MCF 10A (cell line): ENCODE measurements around the gene RXFP1. TPM values are rescaled to one million over a fixed set of nuclear protein-coding genes. Genes with fewer than 3 reads are reported as not detected.

Experiments used
- BruUV-seq: library from RNA; stranded (reverse); fragments of 400-500 nt; replicated peaks from 2 replicates; lab custom pipeline; 2021; lab: Mats Ljungman, UMichigan
- CTCF ChIA-PET: fragments of 300-600 bp; sonication (Branson Sonifier 250); formaldehyde crosslinking; extraction: SDS; loops from one replicate; lab custom pipeline; 2021; ENCODE audit warnings: antibody characterized with exemption, inconsistent platforms; lab: Yijun Ruan, JAX
- POLR2A ChIA-PET: fragments of 300-600, 350-650 bp; sonication (Branson Sonifier 250); formaldehyde crosslinking; extraction: SDS; loops from one replicate; lab custom pipeline; 2020; ENCODE audit warnings: antibody characterized with exemption, inconsistent platforms; lab: Yijun Ruan, JAX
- DNase-seq: peaks from one replicate; pipeline ENCODE4 v3.0.0-alpha.2; 2018; ENCODE audit not compliant: unreplicated experiment
- H3K27ac Mint-ChIP-seq: one replicate; pipeline ENCODE4 v1.8.0; 2022; ENCODE audit warnings: mild to moderate bottlenecking, low read depth, mixed read lengths; ENCODE audit not compliant: unreplicated experiment
- H3K27me3 Mint-ChIP-seq: one replicate; pipeline ENCODE4 v1.8.0; 2022; ENCODE audit warnings: mixed read lengths; ENCODE audit not compliant: insufficient read depth, unreplicated experiment
- H3K36me3 Mint-ChIP-seq: one replicate; pipeline ENCODE4 v1.8.0; 2022; ENCODE audit warnings: mild to moderate bottlenecking, moderate library complexity, mixed read lengths; ENCODE audit not compliant: insufficient read depth, unreplicated experiment
- H3K4me1 Mint-ChIP-seq: one replicate; pipeline ENCODE4 v1.8.0; 2022; ENCODE audit warnings: mixed read lengths; ENCODE audit not compliant: insufficient read depth, unreplicated experiment
- H3K4me3 Mint-ChIP-seq: one replicate; pipeline ENCODE4 v1.8.0; 2022; ENCODE audit warnings: mild to moderate bottlenecking, moderate library complexity, mixed read lengths; ENCODE audit not compliant: unreplicated experiment
- H3K9me3 Mint-ChIP-seq: one replicate; pipeline ENCODE4 v1.8.0; 2022; ENCODE audit warnings: mixed read lengths; ENCODE audit not compliant: unreplicated experiment
- CTCF ChIP-seq: fragments of 200-600 bp; IDR thresholded peaks from one replicate; pipeline ENCODE4 v1.8.0; 2022; ENCODE audit warnings: antibody characterized with exemption, mild to moderate bottlenecking; ENCODE audit not compliant: unreplicated experiment
- intact Hi-C: fragments of 100-400 bp; cut with micrococcal nuclease; formaldehyde crosslinking; loops from 2 replicates; pipeline ENCODE4 v1.14.1; 2022
- total RNA-seq: library from RNA; stranded (reverse); gene quantifications from 2 replicates; pipeline ENCODE4 v1.2.3, GENCODE V29; 2022

The RXFP1 gene
- total RNA-seq, 1 experiment from 2014 or later, result 4.7 TPM

- peaks cover 8% of the 10 kb centered on the region for H3K36me3 Mint-ChIP-seq
- ChIA-PET CTCF (interaction anchor here (0.7 to 0.9 kb wide), 2 partner anchors 8 to 40 kb away, joined by 3 to 5 read pairs; no protein-coding TSS in a partner anchor), POLR2A (interaction anchor here (1.6 kb wide), 1 partner anchor 7 kb away, joined by 7 read pairs; no protein-coding TSS in a partner anchor)
- no peak overlapping the region for H3K27ac Mint-ChIP-seq
- BruUV-seq, result no TSS peak
- no peak overlapping the region for H3K4me3 Mint-ChIP-seq
- TF ChIP-seq CTCF, result no peak
- intact Hi-C loops, result no loop called here
- no peak for DNase-seq
- no peaks in the 10 kb centered on the region for H3K9me3 Mint-ChIP-seq
- H3K27me3 Mint-ChIP-seq, result no peaks in the 10 kb centered on the region
- H3K4me1 Mint-ChIP-seq, result peaks cover 8% of the 10 kb centered on the region
Observed at GRCh38 chr4:158673633-158674032, 152.0 kb downstream of the RXFP1 start.

DNA sequence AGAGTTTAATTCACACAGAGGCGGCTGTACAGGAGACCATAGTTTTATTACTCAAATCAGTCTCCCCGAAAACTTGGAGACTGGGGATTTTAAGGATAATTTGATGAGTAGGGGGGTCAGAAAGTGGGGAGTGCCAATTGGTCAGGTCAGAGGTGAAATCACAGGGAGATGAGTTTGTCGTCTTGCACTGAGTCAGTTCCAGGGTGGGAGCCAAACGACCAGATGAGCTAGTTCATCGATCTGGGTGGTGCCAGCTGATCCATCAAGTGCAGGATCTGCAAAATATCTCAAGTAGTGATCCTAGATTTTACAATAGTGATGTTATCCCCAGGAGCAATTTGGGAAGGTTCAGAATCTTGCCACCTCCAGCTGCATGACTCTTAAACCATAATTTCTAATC is 154.4 kb downstream of the RXFP1 start:
- TF ChIP-seq CTCF, result no peak
- POLR2A ChIA-PET, result interaction anchor here (1.3 kb wide), 1 partner anchor 15 kb away, joined by 3 read pairs; no protein-coding TSS in a partner anchor
- H3K4me1 Mint-ChIP-seq, result no peaks in the 10 kb centered on the region
- H3K9me3 Mint-ChIP-seq, result no peaks in the 10 kb centered on the region
- peaks cover 4% of the 10 kb centered on the region for H3K36me3 Mint-ChIP-seq
- DNase-seq, result no peak
- no peak overlapping the region for H3K4me3 Mint-ChIP-seq
- intact Hi-C loops, result no loop called here
- H3K27me3 Mint-ChIP-seq, result no peaks in the 10 kb centered on the region
- no peak overlapping the region for H3K27ac Mint-ChIP-seq
- BruUV-seq, result no TSS peak
- CTCF ChIA-PET, result no interaction called here

- no peaks in the 10 kb centered on the region for H3K36me3 Mint-ChIP-seq
- no peaks in the 10 kb centered on the region for H3K4me1 Mint-ChIP-seq
- TF ChIP-seq CTCF, result no peak
- H3K4me3 Mint-ChIP-seq, result no peak overlapping the region
- H3K27ac Mint-ChIP-seq, result no peak overlapping the region
- CTCF ChIA-PET, result interaction anchor here (0.7 to 0.9 kb wide), 2 partner anchors 11 to 45 kb away, joined by 3 to 4 read pairs; partner anchors contain the start of gene PPID
- POLR2A ChIA-PET, result interaction anchor here (0.6 to 0.9 kb wide), 3 partner anchors 9 to 12 kb away, joined by 3 read pairs; no protein-coding TSS in a partner anchor
- no peaks in the 10 kb centered on the region for H3K9me3 Mint-ChIP-seq
- no peak for DNase-seq
- no TSS peak for BruUV-seq
- intact Hi-C loops, result no loop called here
- H3K27me3 Mint-ChIP-seq, result no peaks in the 10 kb centered on the region
Observed at GRCh38 chr4:158678767-158679166, 157.1 kb downstream of the RXFP1 start.

GRCh38 chr4:158681629-158682028 is 159.9 kb downstream of the RXFP1 start:
- CTCF ChIA-PET, result interaction anchor here (0.6 to 1.4 kb wide), 3 partner anchors 10 to 633 kb away, joined by 3 to 4 read pairs (median 4); partner anchors contain the start of gene ETFDH
- no peak for TF ChIP-seq CTCF
- no peaks in the 10 kb centered on the region for H3K36me3 Mint-ChIP-seq
- H3K27ac Mint-ChIP-seq, result no peak overlapping the region
- no peaks in the 10 kb centered on the region for H3K9me3 Mint-ChIP-seq
- H3K4me3 Mint-ChIP-seq, result no peak overlapping the region
- no peaks in the 10 kb centered on the region for H3K4me1 Mint-ChIP-seq
- no peak for DNase-seq
- POLR2A ChIA-PET, result interaction anchor here (1.0 to 1.2 kb wide), 2 partner anchors 9 to 25 kb away, joined by 3 to 7 read pairs; partner anchors contain the start of gene ETFDH
- H3K27me3 Mint-ChIP-seq, result no peaks in the 10 kb centered on the region
- intact Hi-C loops, result no loop called here
- BruUV-seq, result no TSS peak
